Right lobe of liver (tissue), 4 donors: ENCODE measurements around the gene GPR141.

Experiments
- POLR2A ChIP-seq: fragments of 450-650 bp; IDR thresholded peaks from one replicate; pipeline ENCODE4 v1.6.1; 2017; ENCODE audit warnings: antibody characterized with exemption, mild to moderate bottlenecking
- TF ChIP-seq, protein P1 (sequence below), 4 donors: fragments of 200-600 bp in 3 of 4; fragments of 450-650 bp in 1 of 4; IDR thresholded peaks; one replicate each; pipeline versions ENCODE4 v1.5.1 to v1.8.0; 2016 to 2022; ENCODE audit warnings: antibody characterized with exemption in 4 of 4, mild to moderate bottlenecking in 2 of 4
- donor health status: DM: no; HTN: no; CAD: no.
- donor health status: DM: no; HTN: no; CAD: no.
- donor health status: DM: no; HTN: yes; CAD: no.

DNA sequence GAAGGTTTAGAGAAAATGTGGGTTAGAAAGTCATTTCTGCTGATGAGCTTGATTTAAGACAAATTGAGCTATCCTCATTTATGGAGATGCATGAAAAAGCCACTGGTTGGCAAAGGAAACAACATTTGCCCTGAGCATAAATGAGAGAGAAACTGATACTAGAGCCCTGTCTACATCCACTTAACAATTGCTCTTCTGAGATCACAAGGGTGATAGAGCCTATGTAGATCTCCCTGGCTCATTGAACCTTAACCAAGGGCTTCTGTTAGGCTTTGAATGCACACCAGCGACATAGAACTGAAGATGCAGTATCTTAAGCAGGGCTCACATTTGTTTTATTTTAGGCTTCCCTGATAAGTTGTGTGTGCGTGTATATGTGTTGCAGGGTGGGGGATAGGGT lies 35.0 kb downstream of the GPR141 start:
- TF ChIP-seq POLR2A, result no peak
- TF ChIP-seq, protein P1, sequence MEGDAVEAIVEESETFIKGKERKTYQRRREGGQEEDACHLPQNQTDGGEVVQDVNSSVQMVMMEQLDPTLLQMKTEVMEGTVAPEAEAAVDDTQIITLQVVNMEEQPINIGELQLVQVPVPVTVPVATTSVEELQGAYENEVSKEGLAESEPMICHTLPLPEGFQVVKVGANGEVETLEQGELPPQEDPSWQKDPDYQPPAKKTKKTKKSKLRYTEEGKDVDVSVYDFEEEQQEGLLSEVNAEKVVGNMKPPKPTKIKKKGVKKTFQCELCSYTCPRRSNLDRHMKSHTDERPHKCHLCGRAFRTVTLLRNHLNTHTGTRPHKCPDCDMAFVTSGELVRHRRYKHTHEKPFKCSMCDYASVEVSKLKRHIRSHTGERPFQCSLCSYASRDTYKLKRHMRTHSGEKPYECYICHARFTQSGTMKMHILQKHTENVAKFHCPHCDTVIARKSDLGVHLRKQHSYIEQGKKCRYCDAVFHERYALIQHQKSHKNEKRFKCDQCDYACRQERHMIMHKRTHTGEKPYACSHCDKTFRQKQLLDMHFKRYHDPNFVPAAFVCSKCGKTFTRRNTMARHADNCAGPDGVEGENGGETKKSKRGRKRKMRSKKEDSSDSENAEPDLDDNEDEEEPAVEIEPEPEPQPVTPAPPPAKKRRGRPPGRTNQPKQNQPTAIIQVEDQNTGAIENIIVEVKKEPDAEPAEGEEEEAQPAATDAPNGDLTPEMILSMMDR (IDR thresholded peaks at IDR 0.05), result no peak
